Panc1 (cell line): ENCODE results near the gene AGGF1. TPM values are rescaled to one million over a fixed set of nuclear protein-coding genes. Genes with fewer than 3 reads are reported as not detected.
A peak's percentile ranks its signal among the peaks of the same experiment; 100 is the strongest.

Experiments
- ATAC-seq: fragments of 200-7000 bp; cut with Tn5 transposase; 2 replicates; pipeline ENCODE4 v1.9.1; 2020; ENCODE audit warnings: mild to moderate bottlenecking, moderate library complexity
- BruUV-seq: library from RNA; stranded (reverse); fragments of 400-500 nt; replicated peaks from 2 replicates; lab custom pipeline; 2021; lab: Mats Ljungman, UMichigan
- CTCF ChIA-PET: fragments of 300-600 bp; sonication (Branson Sonifier 250); formaldehyde crosslinking; loops from one replicate; lab custom pipeline; 2022; ENCODE audit warnings: antibody characterized with exemption; lab: Charles Lee
- POLR2A ChIA-PET: fragments of 300-600 bp; sonication (Branson Sonifier 250); formaldehyde crosslinking; loops from one replicate; lab custom pipeline; 2022; ENCODE audit warnings: antibody characterized with exemption; lab: Charles Lee
- DNase-seq: peaks from one replicate; pipeline ENCODE4 v3.0.0-alpha.2; 2010; ENCODE audit warnings: low read depth, low spot score
- H3K27ac ChIP-seq: 2 replicates; pipeline ENCODE4 v1.5.1; 2011; ENCODE audit warnings: mild to moderate bottlenecking, low read length, inconsistent platforms
- H3K27me3 ChIP-seq: fragments of 200-500 bp; sonication (Bioruptor generic); 2 replicates; pipeline ENCODE4 v1.6.0; 2014; ENCODE audit warnings: low read length, inconsistent platforms; ENCODE audit not compliant: control insufficient read depth, insufficient read depth
- H3K36me3 ChIP-seq: fragments of 200-500 bp; sonication (Bioruptor generic); 2 replicates; pipeline ENCODE4 v1.5.1; 2014; ENCODE audit warnings: inconsistent platforms, mild to moderate bottlenecking, low read length, moderate library complexity; ENCODE audit not compliant: control insufficient read depth, insufficient read depth
- H3K4me1 ChIP-seq: 2 replicates; pipeline ENCODE4 v1.5.1; 2011; ENCODE audit warnings: inconsistent platforms, mild to moderate bottlenecking, low read length, moderate library complexity; ENCODE audit not compliant: control insufficient read depth, insufficient read depth
- H3K4me3 ChIP-seq, 2 experiments: 2 replicates each; pipeline ENCODE4 v1.5.1; 2011 to 2012; ENCODE audit warnings: low read depth in 2 of 2, low read length in 2 of 2, mild to moderate bottlenecking in 2 of 2, inconsistent platforms in 1 of 2, moderate library complexity in 1 of 2
- H3K9me3 ChIP-seq: fragments of 200-500 bp; sonication (Bioruptor generic); 2 replicates; pipeline ENCODE4 v1.5.1; 2014; ENCODE audit warnings: low read depth, mild to moderate bottlenecking, inconsistent platforms, low read length, moderate library complexity; ENCODE audit not compliant: control insufficient read depth, insufficient read depth
- CTCF ChIP-seq: fragments of 450-650 bp; IDR thresholded peaks from 2 replicates; pipeline ENCODE4 v1.5.1; 2017; ENCODE audit warnings: mild to moderate bottlenecking
- POLR2AphosphoS5 ChIP-seq: IDR thresholded peaks from 2 replicates; pipeline ENCODE4 v1.6.1; 2012; ENCODE audit warnings: mild to moderate bottlenecking, low read depth, low read length, moderate library complexity
- REST ChIP-seq, 2 experiments: IDR thresholded peaks; 2 replicates each; pipeline ENCODE4 v1.6.1; 2011 to 2012; ENCODE audit warnings: low read depth in 2 of 2, control low read depth in 1 of 2, low read length in 1 of 2, mild to moderate bottlenecking in 1 of 2, moderate library complexity in 1 of 2; ENCODE audit not compliant: insufficient read depth in 1 of 2
- SIN3A ChIP-seq: IDR thresholded peaks from 2 replicates; pipeline ENCODE4 v1.6.1; 2012; ENCODE audit warnings: low read depth, mild to moderate bottlenecking, low read length, moderate library complexity, borderline replicate concordance; ENCODE audit not compliant: insufficient read depth
- TCF7L2 ChIP-seq: IDR thresholded peaks from 2 replicates; pipeline ENCODE4 v1.6.1; 2011; ENCODE audit warnings: mild to moderate bottlenecking, low read depth, low read length, inconsistent platforms
- in situ Hi-C: cut with HindIII; loops from 2 replicates; pipeline ENCODE4 v1.10.0; 2016; ENCODE audit warnings: low sequenced_read_pairs, low pct_unique_long_range_greater_than_20kb
- intact Hi-C: fragments of 100-400 bp; cut with micrococcal nuclease; formaldehyde crosslinking; loops from one replicate; pipeline ENCODE4 v1.10.0; 2022; ENCODE audit not compliant: unreplicated experiment
- total RNA-seq: library from RNA; stranded (reverse); gene quantifications from one replicate; pipeline ENCODE4 v1.2.1, GENCODE V29; 2021; ENCODE audit not compliant: unreplicated experiment

Gene AGGF1
- total RNA-seq, 1 experiment from 2014 or later = 23.1 TPM

GRCh38 chr5:77015938-77016569 is 14.2 kb upstream of the AGGF1 start:
- DNase-seq = peak; percentile 39
- no peak overlapping the region for H3K4me3 ChIP-seq
- H3K36me3 ChIP-seq = no peaks in the 10 kb centered on the region
- no TSS peak for BruUV-seq
- intact Hi-C loops = loop anchor here (2.0 to 10.0 kb wide), 2 partner anchors 147 to 411 kb away; no protein-coding TSS in a partner anchor
- in situ Hi-C loops = no loop called here
- no peak overlapping the region for H3K27ac ChIP-seq
- H3K27me3 ChIP-seq = 0 out of 2 replicates have a peak, but pooled peaks cover 2% of the 10 kb centered on the region
- TF ChIP-seq REST (IDR thresholded peaks at IDR 0.05; ENCODE audit: insufficient read depth in 1 of 2, low read depth in 2 of 2, low read length in 1 of 2) (no peak), CTCF (peak; percentile 50)
- CTCF ChIA-PET = interaction anchor here (0.5 to 1.3 kb wide), 7 partner anchors 14 to 614 kb away, joined by 3 to 7 read pairs (median 4); partner anchors contain the start of gene AGGF1
- POLR2A ChIA-PET = no interaction called here
- no peaks in the 10 kb centered on the region for H3K4me1 ChIP-seq
- H3K9me3 ChIP-seq = no peaks in the 10 kb centered on the region
- peak; percentile 90 for ATAC-seq

GRCh38 chr5:77016962-77017361 is 13.2 kb upstream of the AGGF1 start:
- Histone ChIP-seq H3K27me3 (0 out of 2 replicates have a peak, but pooled peaks cover 2% of the 10 kb centered on the region), H3K36me3 (no peaks in the 10 kb centered on the region), H3K9me3 (no peaks in the 10 kb centered on the region), H3K4me3 (no peak overlapping the region), H3K4me1 (no peaks in the 10 kb centered on the region), H3K27ac (no peak overlapping the region)
- intact Hi-C loops (loop anchor here (2.0 to 10.0 kb wide), 2 partner anchors 148 to 412 kb away; no protein-coding TSS in a partner anchor), in situ Hi-C loops (no loop called here)
- POLR2A ChIA-PET = no interaction called here
- BruUV-seq = no TSS peak
- no peak for DNase-seq
- no peak for ATAC-seq
- CTCF ChIA-PET = interaction anchor here (1.2 to 1.3 kb wide), 2 partner anchors 146 to 149 kb away, joined by 4 to 6 read pairs; no protein-coding TSS in a partner anchor
- no peak for TF ChIP-seq TCF7L2
- TF ChIP-seq POLR2AphosphoS5 = no peak
- no peak for TF ChIP-seq SIN3A
- TF ChIP-seq CTCF = no peak
- TF ChIP-seq REST (IDR thresholded peaks at IDR 0.05; ENCODE audit: insufficient read depth in 1 of 2, low read depth in 2 of 2, low read length in 1 of 2) = no peak
